RPMI7951 (cell line): Measurements from ENCODE around the gene SLC12A7. TPM values are rescaled to one million over a fixed set of nuclear protein-coding genes. Genes with fewer than 3 reads are reported as not detected.

Source experiments
- DNase-seq: peaks from one replicate; pipeline ENCODE4 v3.0.0-alpha.2; 2012; ENCODE audit warnings: low read depth
- total RNA-seq: library from RNA; depleted of rRNA; stranded (reverse); fragments of >200 nt; shearing (Covaris generic); gene quantifications from 2 replicates; pipeline ENCODE4 v1.2.3, GENCODE V29; 2014

SLC12A7 gene
- total RNA-seq, 1 experiment from 2014 or later = 1.4 TPM

GRCh38 chr5:1125030-1125357, 13.1 kb upstream of the SLC12A7 start:
- DNase-seq = peak; percentile 91

DNA sequence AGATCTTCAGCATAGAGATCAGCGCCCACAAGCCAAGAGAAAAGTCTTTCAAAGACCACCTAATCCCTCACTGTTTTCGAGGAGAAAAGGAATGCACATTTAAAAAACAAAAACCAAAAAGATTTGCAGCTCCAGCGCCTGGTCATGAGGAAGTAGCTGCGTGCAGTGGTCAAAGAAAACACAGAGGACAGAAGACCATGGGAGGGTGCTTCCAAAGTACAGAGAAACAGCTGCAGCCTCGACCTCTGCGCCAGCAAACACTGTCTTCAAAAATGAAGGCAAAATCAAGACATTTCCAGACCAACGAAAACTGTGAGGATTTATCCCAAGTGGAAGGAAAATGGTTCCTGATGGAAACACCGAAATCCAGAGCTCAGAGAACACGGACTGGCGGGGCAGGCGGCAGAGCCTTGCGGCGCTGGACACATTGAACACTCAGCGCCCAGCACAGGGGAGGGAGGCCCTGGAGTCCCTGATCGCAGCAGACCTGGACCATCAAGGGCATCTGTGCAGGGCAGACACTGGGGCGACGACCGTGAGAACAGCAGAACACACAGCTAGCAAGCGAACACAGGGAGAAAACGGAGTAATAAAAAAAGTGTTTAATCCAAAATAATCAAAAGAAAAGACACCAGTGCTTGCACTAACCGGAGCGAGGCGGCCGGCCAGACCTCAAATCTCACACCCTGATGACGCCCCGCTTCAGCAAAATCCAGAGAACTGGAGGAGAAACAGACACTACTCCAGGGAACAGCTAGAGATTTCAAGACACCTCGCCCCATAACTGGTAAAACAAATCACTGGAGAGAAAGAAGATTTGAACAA, 12.6 kb upstream of the SLC12A7 start:
- no peak for DNase-seq

- no peak for DNase-seq
Measured at GRCh38 chr5:1123418-1124147, 11.7 kb upstream of the SLC12A7 start.

DNA sequence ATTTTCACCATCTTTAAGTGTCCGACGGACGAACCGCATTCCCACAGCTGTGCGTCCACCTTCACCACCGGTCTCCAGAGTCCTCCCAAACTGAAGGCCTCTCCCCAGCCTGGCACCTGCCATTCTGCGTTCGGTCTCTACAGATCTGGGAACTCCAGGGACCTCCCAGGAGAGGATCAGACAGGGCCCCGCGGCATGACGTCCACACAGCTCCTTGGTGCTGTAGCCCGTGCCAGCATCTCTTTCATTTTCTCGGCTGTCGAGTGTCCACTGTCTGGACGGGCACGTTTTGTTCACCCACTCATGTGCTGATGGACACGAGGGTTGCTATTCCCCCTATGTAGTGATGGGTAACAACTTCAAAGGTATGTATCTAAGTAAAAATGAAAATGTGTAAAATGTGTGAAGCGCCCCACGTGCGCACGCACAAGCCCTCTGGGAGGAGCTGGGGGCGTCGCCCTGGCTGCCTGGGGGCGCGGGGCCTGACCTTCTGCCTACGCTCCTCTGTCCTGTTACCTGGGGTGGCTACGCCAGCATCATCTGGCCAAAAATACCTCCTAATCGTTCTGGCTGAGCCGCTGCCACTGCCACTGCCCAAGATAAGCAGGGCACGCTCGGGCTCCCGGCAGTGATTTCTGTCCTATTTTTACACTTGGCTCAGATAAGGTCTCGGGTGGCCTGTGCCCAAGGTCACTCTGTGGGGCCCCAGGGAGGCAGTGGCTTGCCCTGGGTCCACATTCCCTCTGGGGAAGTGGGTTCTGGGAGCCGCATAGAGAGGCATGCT, 10.8 kb upstream of the SLC12A7 start:
- DNase-seq = no peak

GRCh38 chr5:1121891-1122290, 10.0 kb upstream of the SLC12A7 start:
- no peak for DNase-seq

- no peak for DNase-seq
Measured at GRCh38 chr5:1121044-1121443, 9.2 kb upstream of the SLC12A7 start.

DNA sequence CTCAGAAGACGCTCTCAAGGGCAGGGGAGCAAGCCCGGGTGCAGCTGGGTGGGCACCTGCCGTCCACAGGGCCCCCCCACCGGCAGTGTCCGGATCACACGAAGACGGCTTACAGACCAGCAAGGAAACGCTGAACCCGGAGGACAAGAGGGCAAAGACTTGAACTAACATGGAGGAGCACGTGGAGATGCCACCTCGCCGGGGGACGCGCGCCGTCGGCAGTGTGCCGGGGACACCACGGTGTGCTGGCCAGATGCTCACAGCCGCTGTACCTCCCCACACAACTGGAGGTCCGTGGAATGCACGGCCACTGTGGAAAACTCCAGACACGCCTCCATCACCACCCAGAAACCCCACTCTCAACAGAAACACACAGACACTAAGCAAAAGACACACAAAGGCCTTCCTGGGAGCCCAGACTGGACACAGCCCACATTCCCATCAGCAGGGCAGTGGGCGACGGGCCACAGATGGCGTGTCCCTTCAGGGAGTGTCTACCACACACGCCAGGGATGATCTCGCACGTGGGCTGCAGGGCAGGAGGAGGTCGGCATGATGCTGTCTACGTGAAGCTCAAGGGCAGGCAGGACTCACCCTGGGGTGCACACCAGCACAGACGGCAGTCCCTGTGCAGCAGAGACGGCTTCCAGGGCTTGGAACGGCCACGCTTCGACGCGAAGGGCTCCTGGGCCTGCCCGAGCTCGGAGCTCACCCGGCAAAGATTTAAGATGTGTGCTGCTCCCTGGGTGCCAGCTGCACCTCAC, 8.6 kb upstream of the SLC12A7 start:
- no peak for DNase-seq

DNA sequence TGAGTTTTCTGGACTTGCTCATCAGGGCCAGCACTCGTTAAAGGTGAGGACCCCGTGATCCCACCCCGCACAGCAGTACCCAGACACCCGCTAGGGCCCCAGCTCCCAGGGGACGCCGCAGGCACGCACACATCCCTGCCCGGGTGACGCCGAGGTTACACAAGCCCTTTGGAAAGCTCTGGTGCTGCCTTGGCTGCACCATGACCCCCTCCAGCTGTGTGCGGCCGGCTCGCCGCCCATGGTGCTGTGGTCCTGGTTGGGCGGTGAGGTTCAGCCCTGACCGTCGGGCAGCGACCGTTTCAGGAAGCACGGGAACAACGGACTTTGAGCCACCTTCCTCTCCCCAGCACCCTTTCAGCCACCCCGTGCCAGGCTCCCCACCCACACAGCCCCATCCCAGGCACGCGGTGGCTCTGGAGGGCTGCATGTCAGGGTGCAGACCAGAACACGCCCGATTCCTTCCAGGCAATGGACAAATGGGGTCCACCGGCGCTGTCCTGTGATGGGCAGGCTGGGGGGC, 7.5 kb upstream of the SLC12A7 start:
- DNase-seq = no peak

DNA sequence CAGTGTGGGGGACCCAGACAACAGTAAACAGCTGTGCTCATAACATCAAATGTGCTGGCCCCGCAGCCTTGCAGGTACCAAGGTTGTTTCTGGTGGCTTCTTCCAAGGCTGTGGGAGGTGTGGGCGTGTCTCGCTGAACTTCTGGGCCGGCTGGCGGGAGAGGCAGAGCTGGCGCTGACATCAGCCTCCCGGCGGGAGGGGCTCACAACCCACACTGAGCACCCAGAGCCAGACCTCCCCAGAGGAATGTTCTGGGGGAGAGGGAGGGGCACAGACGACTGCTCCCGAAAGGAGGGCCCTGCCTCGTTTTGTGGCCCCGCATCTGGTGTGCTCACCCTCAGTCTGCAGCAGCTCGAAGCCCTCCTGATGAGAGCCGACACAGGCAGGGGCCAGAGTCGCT, 6.9 kb upstream of the SLC12A7 start:
- DNase-seq = no peak

DNA sequence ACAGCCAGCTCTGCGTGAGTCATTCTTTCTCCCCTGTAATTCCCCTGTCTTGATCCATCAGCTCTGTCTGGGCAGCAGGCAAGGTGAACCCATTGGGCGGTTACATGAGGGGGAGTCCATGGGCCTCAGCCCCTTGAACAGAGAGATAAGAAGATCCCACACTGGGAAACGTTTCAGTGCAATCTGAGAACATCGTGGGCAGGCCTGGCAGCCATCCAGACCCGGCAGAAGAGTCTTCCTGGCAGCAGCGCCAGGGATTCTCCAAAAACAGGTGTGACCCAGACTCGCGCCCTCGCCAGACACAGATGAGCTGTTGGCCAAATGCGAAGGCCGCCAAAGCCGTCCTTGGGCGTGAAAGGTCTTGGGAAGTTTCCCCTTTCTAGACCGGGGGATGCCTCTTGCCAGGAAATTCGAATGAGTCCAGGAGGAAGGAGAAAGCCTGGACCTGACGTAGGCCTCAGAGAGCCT, 6.4 kb upstream of the SLC12A7 start:
- peak; percentile 65 for DNase-seq

DNA sequence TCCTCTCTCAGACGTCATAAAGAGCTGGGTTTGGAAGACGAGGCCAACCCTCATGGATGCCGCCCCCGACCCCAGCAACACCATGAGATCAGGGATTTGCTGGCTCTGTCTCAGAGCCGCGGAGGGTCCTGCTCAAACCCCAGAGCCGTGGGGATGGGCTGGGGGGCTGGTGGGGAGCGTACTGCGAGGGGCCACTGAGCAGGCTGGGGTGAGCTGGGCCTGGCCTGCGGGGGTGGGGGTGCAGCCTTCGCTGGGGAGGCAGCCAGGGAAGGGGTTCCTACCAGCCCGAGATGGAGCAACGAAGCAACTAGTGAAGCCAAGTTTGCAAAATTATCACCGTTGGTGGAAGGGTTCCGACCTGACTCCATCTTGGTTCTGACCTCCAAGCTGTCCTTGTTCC, 5.1 kb upstream of the SLC12A7 start:
- no peak for DNase-seq

- no peak for DNase-seq
Measured at GRCh38 chr5:1116109-1116740, 4.4 kb upstream of the SLC12A7 start.

- no peak for DNase-seq
Measured at GRCh38 chr5:1115123-1115815, 3.4 kb upstream of the SLC12A7 start.

DNA sequence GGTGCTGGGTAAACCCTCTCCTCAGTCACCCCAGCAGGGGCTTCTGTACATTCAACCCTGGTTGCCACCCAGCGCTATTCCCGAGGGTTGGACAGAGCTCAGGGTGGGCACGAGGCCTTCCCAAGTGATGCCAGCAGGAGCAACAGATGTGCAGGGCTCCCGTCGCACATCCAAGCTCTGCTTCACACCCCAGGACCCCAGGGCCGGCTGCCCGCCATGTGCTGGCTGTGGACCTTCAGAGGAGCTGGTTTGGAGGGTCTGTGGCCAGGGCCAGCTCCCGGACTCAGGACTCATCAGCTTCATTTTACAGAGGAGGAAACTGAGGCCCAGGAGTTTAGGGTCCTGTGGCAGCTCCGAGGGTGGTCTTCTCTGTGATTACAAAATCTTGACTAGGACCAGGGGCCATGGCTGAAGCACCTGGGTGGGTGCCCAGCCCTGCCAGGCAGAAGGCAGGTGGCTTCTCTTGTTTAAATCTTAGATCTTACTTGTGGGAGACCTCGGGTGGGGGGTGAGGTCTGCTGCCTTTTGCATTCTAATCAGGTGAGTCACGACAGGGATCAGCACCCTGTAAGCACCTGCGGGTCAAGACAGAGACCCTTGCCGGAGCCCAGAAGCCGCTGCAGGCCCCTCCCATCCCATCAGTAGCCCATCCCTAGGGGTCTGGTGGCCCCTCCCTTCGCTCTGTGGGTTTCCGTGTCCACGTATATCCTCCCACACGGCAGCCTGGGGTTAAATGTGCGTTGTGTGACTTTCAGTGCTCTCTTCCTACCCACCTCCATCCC, 2.1 kb upstream of the SLC12A7 start:
- no peak for DNase-seq

DNA sequence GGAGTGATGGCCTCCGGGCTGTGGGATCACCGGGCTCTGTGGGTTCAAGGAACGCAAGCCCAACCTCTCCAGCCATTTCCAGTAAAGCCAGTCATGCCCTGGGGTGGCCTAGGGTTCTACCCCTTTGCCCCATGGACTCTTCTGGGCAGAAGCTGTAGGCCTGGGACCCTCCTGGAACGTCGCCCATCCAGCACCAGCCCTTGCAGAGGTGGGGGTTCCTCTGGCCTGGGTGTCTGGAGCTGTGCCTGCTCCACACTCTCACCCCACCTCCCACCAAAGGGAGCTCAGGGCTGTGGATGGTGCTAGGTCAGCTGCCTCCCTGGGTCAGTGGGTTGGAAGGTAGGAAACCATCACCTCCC, 1.4 kb upstream of the SLC12A7 start:
- no peak for DNase-seq

DNA sequence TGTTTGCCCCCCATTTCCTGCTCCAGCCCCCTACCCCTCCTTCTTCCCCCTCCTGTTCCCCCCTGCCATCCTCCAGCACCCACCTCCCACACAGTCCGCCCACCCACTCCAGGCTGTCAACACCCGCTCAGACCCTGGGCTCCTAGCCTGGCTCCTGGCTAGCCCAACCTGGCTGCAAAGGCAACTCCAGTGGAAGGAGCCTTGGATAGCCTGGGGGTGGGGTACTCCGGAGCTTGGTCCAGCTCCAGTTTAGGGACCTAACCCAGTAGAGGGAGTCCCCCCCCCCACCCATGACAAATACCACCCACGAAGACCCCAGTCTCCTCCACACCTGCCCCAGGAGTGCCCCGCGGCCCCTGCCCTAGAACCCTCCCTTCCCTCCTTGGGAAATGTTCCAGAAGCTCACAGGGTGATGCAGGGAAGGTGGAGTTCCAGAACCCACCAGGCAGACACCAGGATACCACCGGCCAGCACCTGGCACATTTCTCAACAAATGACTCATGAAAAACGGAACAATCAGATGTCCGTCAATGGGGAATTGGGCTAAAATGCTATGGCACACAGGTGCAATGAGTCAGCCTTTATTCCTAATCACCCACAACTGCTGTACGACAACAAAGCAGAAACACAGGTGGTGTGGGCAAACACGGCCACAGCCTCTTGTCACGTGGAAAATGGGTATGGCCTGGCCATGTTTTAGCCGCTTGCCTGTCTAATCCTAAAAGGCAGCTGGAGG, 901 bp upstream of the SLC12A7 start:
- DNase-seq = peak; percentile 19

GRCh38 chr5:1111241-1111726, 579 bp downstream of the SLC12A7 start:
- DNase-seq = no peak

DNA sequence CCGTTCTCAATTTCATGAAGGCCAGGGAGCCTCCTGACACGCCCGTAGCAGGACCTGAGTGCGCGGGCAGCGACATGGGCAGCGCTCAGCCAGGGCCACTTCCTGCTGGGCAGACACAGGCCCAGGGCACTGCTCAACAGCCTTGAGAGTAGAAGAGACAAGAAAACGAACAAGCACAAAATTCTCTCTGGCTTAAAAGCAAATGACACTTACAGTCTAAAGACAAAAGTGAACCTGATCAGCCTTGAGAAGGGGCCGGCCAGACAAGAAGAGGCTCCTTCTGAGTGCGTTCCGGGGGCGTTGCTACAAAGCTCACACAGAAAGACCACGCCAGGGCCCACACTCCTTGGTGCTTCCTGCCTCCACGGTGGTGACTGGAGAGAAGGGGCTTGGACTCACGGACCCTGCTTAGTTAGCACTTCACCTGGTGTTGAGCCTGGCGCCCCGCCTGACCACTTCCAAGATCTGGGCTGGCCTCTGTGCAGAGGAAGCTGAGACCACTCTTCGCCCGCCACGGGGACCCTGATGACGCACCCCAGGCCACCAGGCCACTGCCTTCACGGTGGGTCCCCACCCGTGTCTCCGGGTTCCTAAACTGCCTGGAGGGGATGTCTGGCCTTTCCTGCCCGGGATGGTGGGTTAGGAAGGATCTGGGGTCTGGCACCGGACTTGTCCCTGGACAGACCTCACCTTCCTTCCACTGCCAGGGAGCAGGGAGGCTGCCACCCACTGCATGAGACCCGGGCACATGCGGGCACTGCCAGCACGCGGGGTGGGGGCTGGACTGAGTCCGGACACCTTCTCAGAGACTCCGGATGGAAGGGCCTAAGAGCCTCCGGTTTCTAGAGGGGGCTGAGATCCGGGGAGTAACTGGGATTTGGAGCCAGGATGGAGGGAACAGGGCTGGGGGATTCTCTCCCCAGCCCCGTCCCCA, 1.3 kb downstream of the SLC12A7 start:
- DNase-seq = no peak
